H1 (cell line): ENCODE results near the gene PAK6. TPM values are rescaled to one million over a fixed set of nuclear protein-coding genes. Genes with fewer than 3 reads are reported as not detected.

Experiments used
- CTCF ChIA-PET: fragments of 300-600 bp; sonication (Branson Sonifier 250); formaldehyde crosslinking; loops from one replicate; lab custom pipeline; 2021; ENCODE audit not compliant: partially characterized antibody; lab: Charles Lee
- POLR2A ChIA-PET: fragments of 300-600 bp; sonication (Branson Sonifier 250); formaldehyde crosslinking; loops from one replicate; lab custom pipeline; 2021; ENCODE audit warnings: inconsistent platforms; ENCODE audit not compliant: partially characterized antibody; lab: Charles Lee
- DNase-seq, 2 experiments: peaks; one replicate each; pipeline versions ENCODE4 v3.0.0 to v3.0.0-alpha.2; 2010 to 2022; ENCODE audit warnings: low spot score in 2 of 2, low read depth in 1 of 2, mixed read lengths in 1 of 2
- FAIRE-seq: peaks from 2 replicates; lab custom pipeline; 2011; peaks lifted over from hg19 to GRCh38; lab: Jason Lieb, UNC
- H2AFZ ChIP-seq: 2 replicates; pipeline ENCODE4 v1.8.1; 2012; ENCODE audit warnings: low read length, inconsistent platforms
- H2AK5ac ChIP-seq: 2 replicates; pipeline ENCODE4 v1.6.1; 2013; ENCODE audit warnings: low read depth, low read length
- H2BK120ac ChIP-seq: replicated peaks from 2 replicates; pipeline ENCODE3; 2013; ENCODE audit warnings: low read depth, low read length, inconsistent platforms
- H2BK12ac ChIP-seq: 2 replicates; pipeline ENCODE4 v1.6.1; 2013; ENCODE audit warnings: low read depth, low read length
- H2BK15ac ChIP-seq: 2 replicates; pipeline ENCODE4 v1.6.1; 2013; ENCODE audit warnings: low read length
- H2BK20ac ChIP-seq: 2 replicates; pipeline ENCODE4 v1.6.1; 2013; ENCODE audit warnings: low read length
- H2BK5ac ChIP-seq: 2 replicates; pipeline ENCODE4 v1.6.1; 2013; ENCODE audit warnings: low read depth, low read length
- H3K14ac ChIP-seq: 2 replicates; pipeline ENCODE4 v1.6.1; 2013; ENCODE audit warnings: inconsistent platforms; ENCODE audit not compliant: insufficient read length
- H3K18ac ChIP-seq: 2 replicates; pipeline ENCODE4 v1.6.1; 2013; ENCODE audit warnings: low read length; ENCODE audit errors: extremely low read depth
- H3K23ac ChIP-seq: 2 replicates; pipeline ENCODE4 v1.6.1; 2013; ENCODE audit warnings: inconsistent platforms; ENCODE audit not compliant: insufficient read length
- H3K23me2 ChIP-seq: 2 replicates; pipeline ENCODE4 v1.6.1; 2013; ENCODE audit warnings: low read depth, low read length
- H3K27ac ChIP-seq: 2 replicates; pipeline ENCODE4 v1.6.1; 2011; ENCODE audit warnings: low read depth, low read length, inconsistent platforms
- H3K27me3 ChIP-seq, 4 experiments: replicated peaks in 1 of 4; 1 replicate in 1 of 4; 2 replicates in 3 of 4; pipeline versions ENCODE4 v1.6.1 to v1.8.1; 2011 to 2013; ENCODE audit warnings: low read length in 3 of 4, mild to moderate bottlenecking in 3 of 4, inconsistent platforms in 2 of 4, mixed read lengths in 2 of 4, moderate library complexity in 1 of 4; ENCODE audit not compliant: control insufficient read depth in 3 of 4, insufficient read depth in 3 of 4; ENCODE audit errors: extremely low read depth in 1 of 4
- H3K36me3 ChIP-seq, 4 experiments: 2 replicates each; pipeline versions ENCODE4 v1.6.1 to v1.8.1; 2011 to 2013; ENCODE audit warnings: mild to moderate bottlenecking in 4 of 4, low read length in 3 of 4, moderate library complexity in 2 of 4, control low read depth in 1 of 4, inconsistent platforms in 1 of 4; ENCODE audit not compliant: insufficient read depth in 4 of 4, control insufficient read depth in 2 of 4
- H3K4ac ChIP-seq: replicated peaks from 2 replicates; pipeline ENCODE3; 2013; ENCODE audit warnings: low read length, low read depth, mixed read lengths, inconsistent platforms; ENCODE audit not compliant: insufficient read length
- H3K4me1 ChIP-seq, 4 experiments: replicated peaks in 1 of 4; 1 replicate in 1 of 4; 2 replicates in 3 of 4; pipeline versions ENCODE4 v1.6.1 to v1.8.1; 2011 to 2013; ENCODE audit warnings: low read length in 3 of 4, inconsistent platforms in 2 of 4, mixed read lengths in 1 of 4; ENCODE audit not compliant: insufficient read depth in 4 of 4, control insufficient read depth in 3 of 4
- H3K4me2 ChIP-seq, 2 experiments: 2 replicates each; pipeline versions ENCODE4 v1.6.1 to v1.8.1; 2011 to 2013; ENCODE audit warnings: low read depth in 2 of 2, low read length in 2 of 2, control low read depth in 1 of 2, inconsistent platforms in 1 of 2, mild to moderate bottlenecking in 1 of 2; ENCODE audit not compliant: insufficient read depth in 1 of 2
- H3K4me3 ChIP-seq, 4 experiments: fragments of 200-600, 300-600 bp in 1 of 4; sonication (generic), shearing (Covaris generic), sonication (Bioruptor Twin) in 1 of 4; 2 replicates each; pipeline versions ENCODE4 v1.5.1 to v1.8.1; 2011 to 2016; ENCODE audit warnings: low read length in 4 of 4, low read depth in 3 of 4, control low read depth in 2 of 4, inconsistent platforms in 2 of 4, mild to moderate bottlenecking in 2 of 4, mixed read lengths in 1 of 4, moderate library complexity in 1 of 4; ENCODE audit not compliant: insufficient read depth in 2 of 4; ENCODE audit errors: extremely low read depth in 1 of 4
- H3K56ac ChIP-seq: replicated peaks from 2 replicates; pipeline ENCODE3; 2013; ENCODE audit warnings: low read depth, mild to moderate bottlenecking, mixed read lengths, low read length, inconsistent platforms; ENCODE audit not compliant: insufficient read length
- H3K79me1 ChIP-seq: 2 replicates; pipeline ENCODE4 v1.6.1; 2013; ENCODE audit warnings: low read depth, low read length, control low read depth
- H3K79me2 ChIP-seq, 2 experiments: 2 replicates each; pipeline versions ENCODE4 v1.6.1 to v1.8.1; 2012 to 2013; ENCODE audit warnings: low read length in 2 of 2, mild to moderate bottlenecking in 2 of 2, inconsistent platforms in 1 of 2; ENCODE audit not compliant: insufficient read depth in 2 of 2, control insufficient read depth in 1 of 2
- H3K9ac ChIP-seq, 4 experiments: replicated peaks in 1 of 4; 1 replicate in 1 of 4; 2 replicates in 3 of 4; pipeline versions ENCODE4 v1.6.1 to v1.8.1; 2011 to 2013; ENCODE audit warnings: low read depth in 3 of 4, low read length in 3 of 4, control low read depth in 2 of 4, mild to moderate bottlenecking in 2 of 4, moderate library complexity in 2 of 4, inconsistent platforms in 1 of 4; ENCODE audit errors: extremely low read depth in 1 of 4
- H3K9me3 ChIP-seq, 2 experiments: 2 replicates each; pipeline versions ENCODE4 v1.6.1 to v1.8.1; 2012 to 2013; ENCODE audit warnings: mild to moderate bottlenecking in 2 of 2, moderate library complexity in 2 of 2, control low read depth in 1 of 2, inconsistent platforms in 1 of 2, low read depth in 1 of 2, low read length in 1 of 2, mixed read lengths in 1 of 2; ENCODE audit not compliant: insufficient read depth in 2 of 2
- H4K20me1 ChIP-seq, 2 experiments: replicated peaks in 1 of 2; 2 replicates each; pipeline versions ENCODE3 to v1.8.1; 2011 to 2013; ENCODE audit warnings: inconsistent platforms in 2 of 2, low read length in 2 of 2, mild to moderate bottlenecking in 1 of 2; ENCODE audit not compliant: insufficient read depth in 2 of 2, control insufficient read depth in 1 of 2
- H4K5ac ChIP-seq: 2 replicates; pipeline ENCODE4 v1.6.1; 2013; ENCODE audit warnings: low read length, low read depth, mixed read lengths, inconsistent platforms; ENCODE audit not compliant: insufficient read length
- H4K8ac ChIP-seq: 2 replicates; pipeline ENCODE4 v1.8.0; 2013; ENCODE audit warnings: mild to moderate bottlenecking, moderate library complexity, low read length, inconsistent platforms; ENCODE audit not compliant: insufficient read depth; ENCODE audit errors: extremely low read depth
- H4K91ac ChIP-seq: replicated peaks from 2 replicates; pipeline ENCODE3; 2013; ENCODE audit warnings: low read length, mixed read lengths, inconsistent platforms; ENCODE audit not compliant: insufficient read length
- CHD1 ChIP-seq: IDR thresholded peaks from 2 replicates; pipeline ENCODE4 v1.6.1; 2012; ENCODE audit warnings: low read depth, low read length, improper control_type of control experiment
- KDM4A ChIP-seq: IDR thresholded peaks from one replicate; pipeline ENCODE4 v1.7.1; 2012; ENCODE audit warnings: low read depth, mild to moderate bottlenecking, moderate library complexity, low read length, inconsistent platforms; ENCODE audit not compliant: severe bottlenecking
- KDM5A ChIP-seq: fragments of 200-600 bp; IDR thresholded peaks from 2 replicates; pipeline ENCODE4 v1.7.1; 2012; ENCODE audit warnings: mild to moderate bottlenecking, low read length, inconsistent platforms, mixed read lengths
- NANOG ChIP-seq: IDR thresholded peaks from 2 replicates; pipeline ENCODE4 v1.6.1; 2011; ENCODE audit warnings: low read length, low read depth, mild to moderate bottlenecking, inconsistent platforms; ENCODE audit not compliant: insufficient read depth, poor library complexity, severe bottlenecking
- RXRA ChIP-seq: IDR thresholded peaks from 2 replicates; pipeline ENCODE4 v1.6.1; 2011; ENCODE audit warnings: low read depth, mild to moderate bottlenecking, low read length, moderate library complexity; ENCODE audit not compliant: insufficient read depth
- SAP30 ChIP-seq: fragments of 300-600 bp; sonication (generic); IDR thresholded peaks from 2 replicates; pipeline ENCODE4 v1.7.1; 2012; ENCODE audit warnings: low read length, moderate library complexity, mild to moderate bottlenecking, inconsistent platforms; ENCODE audit not compliant: insufficient read depth, insufficient replicate concordance
- SIX5 ChIP-seq: IDR thresholded peaks from 2 replicates; pipeline ENCODE4 v1.6.1; 2011; ENCODE audit warnings: mild to moderate bottlenecking, low read depth, low read length
- WGBS, 2 experiments: shearing (Covaris generic) in 1 of 2; methylation state at CpG; one replicate each; pipeline versions ENCODE4 v1.1.6 to v1.1.7; 2013 to 2015; ENCODE audit warnings: low lambda C conversion rate in 2 of 2, mixed read lengths in 2 of 2, inconsistent platforms in 1 of 2, low coverage in 1 of 2, missing lambda C conversion rate in 1 of 2; ENCODE audit not compliant: insufficient replicate concordance in 2 of 2, insufficient coverage in 1 of 2, insufficient read length in 1 of 2; ENCODE audit errors: extremely low coverage in 1 of 2, missing lambda C conversion rate in 1 of 2; 5-methylcytosine and 5-hydroxymethylcytosine counted together
- polyA plus RNA-seq, 7 experiments: library from polyadenylated mRNA; depleted of rRNA in 3 of 7; stranded (reverse) in 5 of 7; unstranded in 2 of 7; fragments of >200 nt in 5 of 7; fragments of 200-250 nt in 2 of 7; gene quantifications; 1 replicate in 5 of 7; 2 replicates in 1 of 7; 4 replicates in 1 of 7; pipeline versions ENCODE4 v1.2.1 to v1.2.3, GENCODE V29; 2011 to 2013; ENCODE audit warnings: missing spikeins in 2 of 7, mixed read lengths in 2 of 7
- total RNA-seq: library from RNA; stranded (reverse); fragmentation: NEBNext Ultra II Directional; extraction: Animal tissue kit (Norgen Biotek cat#: 25700); gene quantifications from 2 replicates; pipeline ENCODE4 v1.2.1, GENCODE V29; 2021

Gene PAK6
- total and polyA plus RNA-seq, 2 of the 8 experiments (the other 6 are each of a cell fraction or from before 2014, with no cell fraction given), result 6.9 to 9.4 TPM

GRCh38 chr15:40320409-40320808, 81.5 kb downstream of the PAK6 start:
- Histone ChIP-seq H3K23me2 (peaks cover 11% of the 10 kb centered on the region; the same call in 1 of the 2 replicates), H3K9ac (no peak overlapping the region), H3K27me3 (peaks cover 0 to 19% (median 9%) of the 10 kb centered on the region in 4 experiments; a peak in 4 of 7 replicates), H2BK5ac (no peak overlapping the region), H3K14ac (no peak overlapping the region), H4K5ac (no peak overlapping the region), H3K4me2 (no peak overlapping the region), H3K18ac (no peak overlapping the region), H4K20me1 (no peaks in the 10 kb centered on the region), H2AK5ac (no peak overlapping the region), H3K4ac (no peak overlapping the region), H2BK20ac (no peak overlapping the region), H3K79me2 (peaks cover 0 to 8% of the 10 kb centered on the region in 2 experiments; a peak in 3 of 4 replicates), H2BK120ac (no peak overlapping the region), H3K9me3 (no peaks in the 10 kb centered on the region), H3K27ac (no peak overlapping the region), H3K79me1 (no peaks in the 10 kb centered on the region; the same call in 1 of the 2 replicates), H3K23ac (no peak overlapping the region), H2AFZ (no peak overlapping the region), H3K36me3 (peaks cover 0 to 2% (median 0%) of the 10 kb centered on the region in 4 experiments; a peak in 1 of 8 replicates), H2BK15ac (no peak overlapping the region), H3K4me3 (no peak overlapping the region), H4K8ac (no peak overlapping the region), H3K4me1 (peaks cover 5 to 20% (median 11%) of the 10 kb centered on the region in 4 experiments), H2BK12ac (no peak overlapping the region), H3K56ac (no peak overlapping the region), H4K91ac (no peak overlapping the region)
- no peak for DNase-seq
- no peak for TF ChIP-seq KDM4A
- no peak for TF ChIP-seq SIX5
- no peak for TF ChIP-seq KDM5A
- TF ChIP-seq CHD1, result no peak
- no peak for TF ChIP-seq NANOG
- no peak for TF ChIP-seq RXRA
- TF ChIP-seq SAP30, result no peak
- no peak for FAIRE-seq
- POLR2A ChIA-PET, result interaction anchor here (0.7 to 1.8 kb wide), 6 partner anchors 9 to 20 kb away, joined by 3 to 4 read pairs (median 4); partner anchors contain the start of gene CCDC9B
- 38% methylated on average over 1 of the region's 1 CpG; no CpG with 5 or more reads in 1 of the 2 experiments for WGBS, 2 experiments
- CTCF ChIA-PET, result interaction anchor here (0.6 to 23.9 kb wide), 22 partner anchors 12 to 577 kb away, joined by 3 to 584 read pairs (median 5); partner anchors contain the start of genes ANKRD63, CCDC9B, DISP2 and PHGR1
